Astrocyte (in vitro differentiated cells and primary cell): ENCODE data around the gene DNAH3. TPM values are rescaled to one million over a fixed set of nuclear protein-coding genes. Genes with fewer than 3 reads are reported as not detected.
"Not testable (repeated sequence)": the region's sequence is repeated elsewhere in the genome, so short reads cannot be mapped to it uniquely, and the experiment has no call there.

ENCODE experiments used
- DNase-seq: peaks from one replicate; pipeline ENCODE4 v3.0.0-alpha.2; 2010; ENCODE audit warnings: low read depth
- FAIRE-seq: peaks from 2 replicates; lab custom pipeline; 2011; peaks lifted over from hg19 to GRCh38; lab: Jason Lieb, UNC
- H2AFZ ChIP-seq: 2 replicates; pipeline ENCODE4 v1.6.0; 2012; ENCODE audit warnings: low read depth, low read length, inconsistent platforms
- H3K27ac ChIP-seq: 2 replicates; pipeline ENCODE4 v1.5.1; 2011; ENCODE audit warnings: low read depth, low read length, inconsistent platforms
- H3K27me3 ChIP-seq: 2 replicates; pipeline ENCODE4 v1.6.0; 2011; ENCODE audit warnings: low read length, inconsistent platforms; ENCODE audit not compliant: insufficient read depth
- H3K36me3 ChIP-seq: 2 replicates; pipeline ENCODE4 v1.5.1; 2011; ENCODE audit warnings: low read length, inconsistent platforms; ENCODE audit not compliant: insufficient read depth
- H3K4me1 ChIP-seq: 2 replicates; pipeline ENCODE4 v1.5.1; 2011; ENCODE audit warnings: low read length, inconsistent platforms; ENCODE audit not compliant: insufficient read depth
- H3K4me2 ChIP-seq: 2 replicates; pipeline ENCODE4 v1.6.0; 2012; ENCODE audit warnings: low read length, inconsistent platforms
- H3K4me3 ChIP-seq: 2 replicates; pipeline ENCODE4 v1.5.1; 2011; ENCODE audit warnings: low read depth, mild to moderate bottlenecking, low read length, inconsistent platforms; ENCODE audit not compliant: insufficient read depth
- H3K79me2 ChIP-seq: 2 replicates; pipeline ENCODE4 v1.6.0; 2012; ENCODE audit warnings: mild to moderate bottlenecking, low read length, inconsistent platforms; ENCODE audit not compliant: insufficient read depth
- H3K9ac ChIP-seq: 2 replicates; pipeline ENCODE4 v1.6.0; 2012; ENCODE audit warnings: mild to moderate bottlenecking, low read length, inconsistent platforms
- H3K9me3 ChIP-seq: 2 replicates; pipeline ENCODE4 v1.5.1; 2012; ENCODE audit warnings: low read depth, mild to moderate bottlenecking, low read length, inconsistent platforms; ENCODE audit not compliant: insufficient read depth
- H4K20me1 ChIP-seq: 2 replicates; pipeline ENCODE4 v1.6.0; 2012; ENCODE audit warnings: low read length, inconsistent platforms; ENCODE audit not compliant: insufficient read depth
- H3K27ac Mint-ChIP-seq: one replicate; pipeline ENCODE4 v1.8.0; 2021; ENCODE audit warnings: mild to moderate bottlenecking, mixed read lengths; ENCODE audit not compliant: unreplicated experiment
- H3K27me3 Mint-ChIP-seq: one replicate; pipeline ENCODE4 v1.8.0; 2021; ENCODE audit warnings: low read depth, mixed read lengths; ENCODE audit not compliant: unreplicated experiment
- H3K36me3 Mint-ChIP-seq: one replicate; pipeline ENCODE4 v1.8.0; 2021; ENCODE audit warnings: low read depth, mixed read lengths; ENCODE audit not compliant: unreplicated experiment
- H3K4me1 Mint-ChIP-seq: one replicate; pipeline ENCODE4 v1.8.0; 2021; ENCODE audit warnings: low read depth, mixed read lengths; ENCODE audit not compliant: unreplicated experiment
- H3K4me3 Mint-ChIP-seq: one replicate; pipeline ENCODE4 v1.8.0; 2021; ENCODE audit warnings: mild to moderate bottlenecking, moderate library complexity, mixed read lengths; ENCODE audit not compliant: unreplicated experiment
- H3K9me3 Mint-ChIP-seq: one replicate; pipeline ENCODE4 v1.8.0; 2021; ENCODE audit warnings: mild to moderate bottlenecking, mixed read lengths; ENCODE audit not compliant: unreplicated experiment
- CTCF ChIP-seq: IDR thresholded peaks from 2 replicates; pipeline ENCODE4 v1.5.1; 2011; ENCODE audit warnings: low read depth, mild to moderate bottlenecking, inconsistent platforms, low read length, moderate library complexity; ENCODE audit not compliant: insufficient read depth
- EZH2 ChIP-seq: IDR thresholded peaks from 2 replicates; pipeline ENCODE4 v1.6.1; 2012; ENCODE audit warnings: mild to moderate bottlenecking, low read length, inconsistent platforms; ENCODE audit not compliant: insufficient read depth
- total RNA-seq: library from RNA; stranded (reverse); gene quantifications from 2 replicates; pipeline ENCODE4 v1.2.1, GENCODE V29; 2021

The DNAH3 gene
- total RNA-seq, 1 donor from 2014 or later, result not detected

- no peak for TF ChIP-seq CTCF
- no peak for TF ChIP-seq EZH2
- H3K4me3 Mint-ChIP-seq, result no peak overlapping the region
- Histone ChIP-seq H3K9me3 (no peaks in the 10 kb centered on the region), H3K79me2 (no peaks in the 10 kb centered on the region), H3K27me3 (no peaks in the 10 kb centered on the region), H3K36me3 (no peaks in the 10 kb centered on the region), H3K4me1 (no peaks in the 10 kb centered on the region), H3K4me2 (no peak overlapping the region), H4K20me1 (no peaks in the 10 kb centered on the region), H3K4me3 (no peak overlapping the region), H3K27ac (no peak overlapping the region), H2AFZ (no peak overlapping the region), H3K9ac (no peak overlapping the region)
- DNase-seq (no peak), FAIRE-seq (no peak)
- no peaks in the 10 kb centered on the region for H3K27me3 Mint-ChIP-seq
- H3K36me3 Mint-ChIP-seq, result no peaks in the 10 kb centered on the region
- no peak overlapping the region for H3K27ac Mint-ChIP-seq
- no peaks in the 10 kb centered on the region for H3K4me1 Mint-ChIP-seq
- H3K9me3 Mint-ChIP-seq, result peaks cover 4% of the 10 kb centered on the region
These were observed 163.6 kb downstream of the DNAH3 start for GRCh38 chr16:20987049-20987448.

- DNase-seq (no peak), FAIRE-seq (no peak)
- Histone ChIP-seq H2AFZ (no peak overlapping the region), H3K9me3 (no peaks in the 10 kb centered on the region), H3K79me2 (no peaks in the 10 kb centered on the region), H3K4me1 (no peaks in the 10 kb centered on the region), H3K36me3 (no peaks in the 10 kb centered on the region), H3K9ac (no peak overlapping the region), H3K4me2 (no peak overlapping the region), H3K4me3 (no peak overlapping the region), H3K27me3 (no peaks in the 10 kb centered on the region), H3K27ac (no peak overlapping the region), H4K20me1 (no peaks in the 10 kb centered on the region)
- Mint-ChIP-seq H3K4me1 (no peaks in the 10 kb centered on the region), H3K9me3 (peaks cover 4% of the 10 kb centered on the region), H3K4me3 (no peak overlapping the region), H3K27me3 (no peaks in the 10 kb centered on the region), H3K27ac (no peak overlapping the region), H3K36me3 (no peaks in the 10 kb centered on the region)
- TF ChIP-seq EZH2, result no peak
- no peak for TF ChIP-seq CTCF
These were observed 166.6 kb downstream of the DNAH3 start for GRCh38 chr16:20984019-20984418.

GRCh38 chr16:20976576-20976975 lies 174.1 kb downstream of the DNAH3 start:
- peaks cover 5% of the 10 kb centered on the region for H3K27me3 Mint-ChIP-seq
- Histone ChIP-seq H3K27me3 (no peaks in the 10 kb centered on the region), H3K9me3 (no peaks in the 10 kb centered on the region), H3K27ac (no peak overlapping the region), H3K79me2 (no peaks in the 10 kb centered on the region), H3K4me1 (no peaks in the 10 kb centered on the region), H3K4me2 (no peak overlapping the region), H3K9ac (no peak overlapping the region), H4K20me1 (no peaks in the 10 kb centered on the region), H3K4me3 (no peak overlapping the region), H2AFZ (no peak overlapping the region), H3K36me3 (no peaks in the 10 kb centered on the region)
- H3K9me3 Mint-ChIP-seq, result no peaks in the 10 kb centered on the region
- TF ChIP-seq EZH2 (no peak), CTCF (no peak)
- no peak overlapping the region for H3K27ac Mint-ChIP-seq
- no peak overlapping the region for H3K4me3 Mint-ChIP-seq
- H3K4me1 Mint-ChIP-seq, result no peaks in the 10 kb centered on the region
- FAIRE-seq, result no peak
- H3K36me3 Mint-ChIP-seq, result no peaks in the 10 kb centered on the region
- no peak for DNase-seq

GRCh38 chr16:20973201-20973600 lies 177.4 kb downstream of the DNAH3 start:
- not testable (repeated sequence) for H3K4me1 Mint-ChIP-seq, H3K79me2 ChIP-seq, H3K4me3 Mint-ChIP-seq, H3K9me3 Mint-ChIP-seq, H3K27ac Mint-ChIP-seq, H3K9me3 ChIP-seq, H3K36me3 ChIP-seq, H3K36me3 Mint-ChIP-seq, FAIRE-seq, H3K4me1 ChIP-seq, H3K9ac ChIP-seq, DNase-seq, H3K4me2 ChIP-seq, H3K4me3 ChIP-seq, H3K27me3 ChIP-seq, H3K27ac ChIP-seq, H4K20me1 ChIP-seq, H2AFZ ChIP-seq
- peaks cover 11% of the 10 kb centered on the region for H3K27me3 Mint-ChIP-seq
